ENCODE results near the gene AFF1. TPM values are rescaled to one million over a fixed set of nuclear protein-coding genes. Genes with fewer than 3 reads are reported as not detected.
A peak's percentile ranks its signal among the peaks of the same experiment; 100 is the strongest.

AFF1 gene
- total RNA-seq, 1 donor = 21.9 TPM

DNA sequence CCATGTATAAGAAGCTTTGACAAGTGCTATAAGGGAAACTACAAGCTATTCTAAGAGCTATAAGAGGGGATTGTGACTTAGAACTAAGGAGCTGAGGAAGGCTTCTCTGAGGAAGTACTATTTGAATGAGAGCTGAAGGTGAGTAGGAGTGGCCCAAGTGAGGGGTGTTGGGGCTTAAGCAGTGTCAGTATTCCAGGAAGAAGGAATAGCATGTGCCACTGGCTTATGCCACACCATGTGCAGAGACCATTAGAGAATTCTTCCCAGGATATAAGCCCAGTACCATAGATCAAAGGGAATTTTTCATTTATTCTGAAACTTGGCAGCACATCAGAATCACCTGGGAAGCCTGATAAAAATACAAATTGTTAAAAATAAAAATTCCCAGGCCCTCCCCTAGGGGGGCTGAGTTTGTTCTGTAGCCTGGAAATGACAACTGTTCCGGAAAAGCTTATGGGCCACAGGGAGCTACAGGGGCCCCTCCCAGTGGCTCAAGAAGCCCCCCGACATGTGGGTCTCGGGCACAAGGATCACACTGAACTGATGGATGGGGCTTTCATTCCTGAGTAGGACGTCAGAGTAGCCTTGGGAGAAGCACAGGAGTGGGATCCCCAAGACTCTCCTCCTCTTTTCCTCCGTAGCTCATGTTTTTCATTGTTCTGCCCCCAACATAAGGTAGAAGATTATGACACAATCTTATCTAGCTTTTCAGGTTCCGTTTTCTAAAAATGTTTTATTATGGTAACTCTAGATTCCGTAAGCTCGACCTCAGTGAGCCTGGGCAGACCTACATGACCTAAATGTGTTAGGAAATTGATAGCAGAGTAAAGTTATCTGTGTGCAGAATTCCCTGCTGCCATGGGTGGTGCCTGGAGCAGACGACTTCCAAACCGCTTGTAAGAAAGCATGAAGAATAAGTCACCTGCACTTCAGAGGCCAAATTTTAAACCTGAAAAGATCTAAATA lies 119.3 kb downstream of the AFF1 start:
- DNase-seq (ENCODE audit: low read depth) = no peak
- TF ChIP-seq, protein P1, sequence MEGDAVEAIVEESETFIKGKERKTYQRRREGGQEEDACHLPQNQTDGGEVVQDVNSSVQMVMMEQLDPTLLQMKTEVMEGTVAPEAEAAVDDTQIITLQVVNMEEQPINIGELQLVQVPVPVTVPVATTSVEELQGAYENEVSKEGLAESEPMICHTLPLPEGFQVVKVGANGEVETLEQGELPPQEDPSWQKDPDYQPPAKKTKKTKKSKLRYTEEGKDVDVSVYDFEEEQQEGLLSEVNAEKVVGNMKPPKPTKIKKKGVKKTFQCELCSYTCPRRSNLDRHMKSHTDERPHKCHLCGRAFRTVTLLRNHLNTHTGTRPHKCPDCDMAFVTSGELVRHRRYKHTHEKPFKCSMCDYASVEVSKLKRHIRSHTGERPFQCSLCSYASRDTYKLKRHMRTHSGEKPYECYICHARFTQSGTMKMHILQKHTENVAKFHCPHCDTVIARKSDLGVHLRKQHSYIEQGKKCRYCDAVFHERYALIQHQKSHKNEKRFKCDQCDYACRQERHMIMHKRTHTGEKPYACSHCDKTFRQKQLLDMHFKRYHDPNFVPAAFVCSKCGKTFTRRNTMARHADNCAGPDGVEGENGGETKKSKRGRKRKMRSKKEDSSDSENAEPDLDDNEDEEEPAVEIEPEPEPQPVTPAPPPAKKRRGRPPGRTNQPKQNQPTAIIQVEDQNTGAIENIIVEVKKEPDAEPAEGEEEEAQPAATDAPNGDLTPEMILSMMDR (IDR thresholded peaks at IDR 0.05; ENCODE audit: insufficient read depth, low read length) = no peak
- no peak overlapping the region for H3K4me3 ChIP-seq (ENCODE audit: low read depth, low read length)

GRCh38 chr4:87054900-87055299 lies 120.1 kb downstream of the AFF1 start:
- no peak overlapping the region for H3K4me3 ChIP-seq (ENCODE audit: low read depth, low read length)
- TF ChIP-seq, protein P1 (IDR thresholded peaks at IDR 0.05; ENCODE audit: insufficient read depth, low read length) = no peak
- no peak for DNase-seq (ENCODE audit: low read depth)

- TF ChIP-seq, protein P1 (IDR thresholded peaks at IDR 0.05; ENCODE audit: insufficient read depth, low read length) = no peak
- DNase-seq (ENCODE audit: low read depth) = no peak
- no peak overlapping the region for H3K4me3 ChIP-seq (ENCODE audit: low read depth, low read length)
Observed at GRCh38 chr4:87055311-87055710, 120.5 kb downstream of the AFF1 start.

- DNase-seq (ENCODE audit: low read depth) = no peak
- no peak overlapping the region for H3K4me3 ChIP-seq (ENCODE audit: low read depth, low read length)
- TF ChIP-seq, protein P1 (IDR thresholded peaks at IDR 0.05; ENCODE audit: insufficient read depth, low read length) = no peak
Observed at GRCh38 chr4:87056881-87057280, 122.1 kb downstream of the AFF1 start.

DNA sequence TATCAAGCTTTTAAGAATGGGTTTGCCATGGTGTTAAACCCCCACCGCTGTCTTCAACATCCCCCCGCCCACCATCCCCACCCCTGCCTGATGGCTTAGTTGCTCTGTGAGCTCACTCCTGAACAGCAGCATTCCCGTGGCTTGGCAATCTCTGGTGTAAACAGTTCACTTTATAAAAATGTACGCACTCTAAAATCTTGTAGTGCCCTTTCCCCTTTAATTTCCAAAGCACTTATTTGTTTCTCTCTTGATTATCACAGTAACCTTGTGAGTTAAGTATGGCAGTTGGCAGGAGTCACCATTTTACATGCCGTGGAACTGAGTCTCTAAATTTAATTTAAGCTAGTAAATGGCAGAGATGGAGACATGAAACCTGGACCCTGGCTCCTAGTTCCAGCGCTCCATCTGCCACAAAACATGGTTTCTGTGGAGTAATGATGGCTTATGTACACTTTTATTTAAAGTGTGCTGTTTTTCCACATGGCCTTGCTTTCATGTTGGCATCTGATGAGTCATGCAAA lies 123.1 kb downstream of the AFF1 start:
- DNase-seq (ENCODE audit: low read depth) = no peak
- TF ChIP-seq, protein P1 (IDR thresholded peaks at IDR 0.05; ENCODE audit: insufficient read depth, low read length) = no peak
- no peak overlapping the region for H3K4me3 ChIP-seq (ENCODE audit: low read depth, low read length)

DNA sequence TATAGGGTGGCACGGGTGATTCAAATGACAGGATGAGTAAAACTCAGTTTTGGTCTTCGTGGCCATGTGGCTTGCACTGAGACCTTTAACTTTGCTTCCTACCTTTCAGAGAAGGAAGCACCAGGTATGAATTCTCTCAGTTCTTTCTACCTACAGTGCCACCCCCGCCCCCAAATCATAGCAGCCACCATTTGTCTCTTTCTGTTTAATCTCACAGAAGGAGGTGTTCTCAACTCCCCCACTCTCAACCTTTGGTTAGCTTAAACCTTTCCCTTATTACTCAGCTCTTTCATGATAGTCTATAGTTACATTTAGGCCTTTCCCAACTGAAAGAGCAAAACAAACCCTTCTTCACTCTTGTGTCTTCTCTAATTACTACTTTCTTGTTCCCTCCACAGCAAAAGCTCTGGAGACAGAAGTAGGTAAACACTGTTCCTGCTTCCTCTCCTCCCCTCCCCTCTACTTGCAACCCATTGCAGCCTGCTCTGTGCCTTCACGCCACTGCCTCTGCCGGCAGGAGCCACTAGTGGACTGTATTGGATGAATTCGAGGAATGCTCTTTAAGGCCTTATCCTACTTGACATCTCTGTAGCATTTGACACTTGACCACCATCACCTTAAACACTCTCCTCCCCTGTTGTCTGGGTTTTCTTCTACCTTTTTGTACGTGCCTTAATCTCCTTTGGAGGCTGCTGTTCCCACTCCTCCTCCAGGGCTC lies 123.7 kb downstream of the AFF1 start:
- no peak overlapping the region for H3K4me3 ChIP-seq (ENCODE audit: low read depth, low read length)
- no peak for DNase-seq (ENCODE audit: low read depth)
- TF ChIP-seq, protein P1 (IDR thresholded peaks at IDR 0.05; ENCODE audit: insufficient read depth, low read length) = peak; percentile 21

Data from fibroblast of the aortic adventitia (primary cell).